Loucy (cell line): Measurements from ENCODE around the gene RUNX1.
A peak's percentile ranks its signal among the peaks of the same experiment; 100 is the strongest.

Experiments used
- H2AFZ ChIP-seq: fragments of 200-600 bp; sonication (generic); 2 replicates; pipeline ENCODE4 v1.6.0; 2016; ENCODE audit warnings: antibody characterized with exemption, mild to moderate bottlenecking, low read length, moderate library complexity
- H3F3A ChIP-seq: fragments of 200-600 bp; 2 replicates; pipeline ENCODE4 v1.6.0; 2016; ENCODE audit warnings: antibody characterized with exemption, low read depth, mild to moderate bottlenecking
- H3K27me3 ChIP-seq: fragments of 200-600 bp; sonication (generic); 2 replicates; pipeline ENCODE4 v1.6.1; 2014; ENCODE audit warnings: low read length, mild to moderate bottlenecking; ENCODE audit not compliant: insufficient read depth, poor library complexity, severe bottlenecking
- H3K36me3 ChIP-seq: fragments of 200-600 bp; sonication (generic); 2 replicates; pipeline ENCODE4 v1.6.1; 2016; ENCODE audit warnings: low read length; ENCODE audit not compliant: insufficient read depth
- H3K4me1 ChIP-seq: fragments of 200-600 bp; sonication (generic); 2 replicates; pipeline ENCODE4 v1.5.1; 2014; ENCODE audit warnings: low read length, mild to moderate bottlenecking; ENCODE audit not compliant: insufficient read depth, poor library complexity, severe bottlenecking
- H3K4me2 ChIP-seq: fragments of 200-600 bp; sonication (generic); 2 replicates; pipeline ENCODE4 v1.6.0; 2014; ENCODE audit warnings: antibody characterized with exemption, low read length, low read depth, mild to moderate bottlenecking; ENCODE audit not compliant: poor library complexity, severe bottlenecking
- H3K4me3 ChIP-seq: fragments of 200-600 bp; sonication (generic); 2 replicates; pipeline ENCODE4 v1.5.1; 2014; ENCODE audit warnings: low read length, mild to moderate bottlenecking, mixed read lengths; ENCODE audit not compliant: poor library complexity, severe bottlenecking
- H3K79me2 ChIP-seq: fragments of 200-600 bp; sonication (generic); 2 replicates; pipeline ENCODE4 v1.6.1; 2014; ENCODE audit warnings: low read length; ENCODE audit not compliant: insufficient read depth
- H3K9ac ChIP-seq: fragments of 200-600 bp; sonication (generic); 2 replicates; pipeline ENCODE4 v1.6.0; 2014; ENCODE audit warnings: mild to moderate bottlenecking, low read depth, low read length, moderate library complexity; ENCODE audit not compliant: poor library complexity, severe bottlenecking
- H3K9me2 ChIP-seq: fragments of 200-600 bp; sonication (generic); replicated peaks from 2 replicates; pipeline ENCODE4 v1.6.1; 2016; ENCODE audit warnings: low read depth, low read length, mixed read lengths
- H3K9me3 ChIP-seq: fragments of 200-600 bp; sonication (generic); 2 replicates; pipeline ENCODE4 v1.6.1; 2014; ENCODE audit warnings: mild to moderate bottlenecking, antibody characterized with exemption, low read length, low read depth; ENCODE audit not compliant: insufficient read depth
- H4K20me1 ChIP-seq: fragments of 200-600 bp; sonication (generic); 2 replicates; pipeline ENCODE4 v1.6.0; 2014; ENCODE audit warnings: antibody characterized with exemption, low read length, mild to moderate bottlenecking; ENCODE audit not compliant: insufficient read depth, poor library complexity, severe bottlenecking
- CTCF ChIP-seq: fragments of 200-600 bp; sonication (generic); conservative IDR thresholded peaks from 2 replicates; pipeline ENCODE4 v1.5.1; 2014; ENCODE audit warnings: mild to moderate bottlenecking, antibody characterized with exemption, low read length
- EZH2phosphoT487 ChIP-seq: fragments of 200-600 bp; IDR thresholded peaks from 2 replicates; pipeline ENCODE4 v1.6.1; 2018; ENCODE audit warnings: antibody characterized with exemption, mild to moderate bottlenecking, moderate library complexity, borderline replicate concordance

Gene RUNX1

GRCh38 chr21:34974162-34974981 lies 74.7 kb downstream of the RUNX1 start:
- peaks cover 44% of the 10 kb centered on the region for H3K36me3 ChIP-seq

DNA sequence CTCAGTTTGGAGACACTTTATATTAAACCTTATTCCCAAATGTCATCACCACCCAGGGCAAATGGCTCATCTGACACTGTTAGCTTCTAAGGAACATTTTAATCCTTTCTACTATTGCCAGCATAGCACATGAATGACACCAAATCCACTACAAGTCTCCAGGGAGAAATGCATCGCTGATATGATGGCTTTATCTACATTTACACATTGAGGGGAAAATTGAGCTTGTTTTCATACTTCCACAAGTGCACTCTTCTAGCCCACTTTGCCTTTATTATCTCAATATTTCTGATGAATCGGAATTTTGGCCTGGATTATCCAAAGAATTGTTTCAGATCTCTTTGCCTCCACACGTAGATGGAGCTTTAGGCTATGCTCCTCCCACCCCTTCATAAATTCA lies 75.4 kb downstream of the RUNX1 start:
- Histone ChIP-seq H3K36me3 (peaks cover 44% of the 10 kb centered on the region), H4K20me1 (peaks cover 99% of the 10 kb centered on the region), H3K4me1 (peaks cover 58% of the 10 kb centered on the region), H3K4me3 (peak overlapping the region; percentile 44), H3K9me2 (no peaks in the 10 kb centered on the region), H3F3A (no peaks in the 10 kb centered on the region), H3K79me2 (peaks cover 100% of the 10 kb centered on the region), H3K9ac (no peak overlapping the region), H3K4me2 (peak overlapping the region; percentile 67), H2AFZ (no peak overlapping the region), H3K27me3 (no peaks in the 10 kb centered on the region), H3K9me3 (no peaks in the 10 kb centered on the region)
- TF ChIP-seq EZH2phosphoT487 = no peak
- no peak for TF ChIP-seq CTCF

More at GRCh38 chr21:34974162-34974981, 74.7 kb downstream of the RUNX1 start:
- peak overlapping the region; percentile 67 for H3K4me2 ChIP-seq
- H3K9ac ChIP-seq = peak overlapping the region; percentile 18
- H3K4me3 ChIP-seq = peak overlapping the region; percentile 44
- peaks cover 58% of the 10 kb centered on the region for H3K4me1 ChIP-seq
- peaks cover 99% of the 10 kb centered on the region for H4K20me1 ChIP-seq
- H2AFZ ChIP-seq = no peak overlapping the region
- H3K9me2 ChIP-seq = no peaks in the 10 kb centered on the region
- peaks cover 100% of the 10 kb centered on the region for H3K79me2 ChIP-seq
- TF ChIP-seq EZH2phosphoT487 = no peak
- no peak for TF ChIP-seq CTCF
- no peaks in the 10 kb centered on the region for H3F3A ChIP-seq
- no peaks in the 10 kb centered on the region for H3K9me3 ChIP-seq
- no peaks in the 10 kb centered on the region for H3K27me3 ChIP-seq

- peaks cover 99% of the 10 kb centered on the region for H3K79me2 ChIP-seq
- no peak overlapping the region for H3K4me2 ChIP-seq
- TF ChIP-seq CTCF (no peak), EZH2phosphoT487 (no peak)
- H3K9ac ChIP-seq = no peak overlapping the region
- no peaks in the 10 kb centered on the region for H3K27me3 ChIP-seq
- peaks cover 98% of the 10 kb centered on the region for H4K20me1 ChIP-seq
- H3K4me3 ChIP-seq = no peak overlapping the region
- peaks cover 59% of the 10 kb centered on the region for H3K4me1 ChIP-seq
- H2AFZ ChIP-seq = no peak overlapping the region
- no peaks in the 10 kb centered on the region for H3K9me2 ChIP-seq
- H3K36me3 ChIP-seq = peaks cover 51% of the 10 kb centered on the region
- H3K9me3 ChIP-seq = no peaks in the 10 kb centered on the region
- H3F3A ChIP-seq = no peaks in the 10 kb centered on the region
These were observed 77.4 kb downstream of the RUNX1 start for GRCh38 chr21:34971656-34972055.
